Measurements from ENCODE around the gene MTMR11. TPM values are rescaled to one million over a fixed set of nuclear protein-coding genes. Genes with fewer than 3 reads are reported as not detected.

Gene MTMR11
- total and polyA plus RNA-seq, 9 of the 15 experiments (the other 6 are each of a cell fraction or from before 2014, with no cell fraction given) = 0.09 to 1.6 (median 0.51) TPM

DNA sequence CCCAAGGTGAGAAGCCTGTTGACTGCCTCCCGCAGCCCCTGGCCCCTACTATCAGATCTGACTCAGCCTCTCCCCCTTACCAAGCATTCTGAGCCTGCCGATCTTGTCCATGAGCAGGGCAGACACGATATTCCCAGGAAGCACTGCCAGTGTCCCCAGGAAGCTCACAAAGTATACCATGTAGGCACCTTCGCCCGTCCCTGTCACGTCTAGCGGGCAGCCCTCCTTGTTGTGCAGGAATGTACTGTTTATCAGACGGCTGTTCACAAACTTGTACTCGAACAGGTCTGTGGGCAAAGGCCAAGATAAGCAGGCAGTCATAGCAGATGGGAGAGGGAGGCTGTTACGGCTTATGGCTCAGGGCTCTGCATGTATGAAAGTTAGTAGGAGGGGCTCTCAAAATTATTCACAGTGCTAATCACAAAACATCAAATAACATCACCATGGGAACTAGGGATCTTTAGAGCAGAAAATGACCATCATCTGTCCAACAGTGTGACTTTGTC is 30.1 kb downstream of the MTMR11 start (continued):
- TF ChIP-seq, protein P1, sequence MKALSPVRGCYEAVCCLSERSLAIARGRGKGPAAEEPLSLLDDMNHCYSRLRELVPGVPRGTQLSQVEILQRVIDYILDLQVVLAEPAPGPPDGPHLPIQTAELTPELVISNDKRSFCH (CRISPR knock-in tag; IDR thresholded peaks at IDR 0.05) = no peak
- TF ChIP-seq, protein P1 (tag; IDR thresholded peaks at IDR 0.05) = no peak
- no peak for TF ChIP-seq FOS (IDR thresholded peaks at IDR 0.05; ENCODE audit: extremely low read depth, insufficient read length)
- no peak for TF ChIP-seq ZBTB8A (IDR thresholded peaks at IDR 0.05; ENCODE audit: partially characterized antibody)
- no peak for TF ChIP-seq ZNF3 (CRISPR knock-in tag; IDR thresholded peaks at IDR 0.05)
- TF ChIP-seq HOXB6 (CRISPR knock-in tag; IDR thresholded peaks at IDR 0.05; ENCODE audit: borderline replicate concordance) = no peak
- TF ChIP-seq MAFG (tag; conservative IDR thresholded peaks at IDR 0.05) = no peak
- TF ChIP-seq DACH1 (IDR thresholded peaks at IDR 0.05; ENCODE audit: partially characterized antibody) = no peak
- TF ChIP-seq RBFOX2 (IDR thresholded peaks at IDR 0.05; ENCODE audit: low read depth, low read length) = no peak
- no peak for TF ChIP-seq SRSF3 (IDR thresholded peaks at IDR 0.05; ENCODE audit: insufficient read depth, low read length)
- no peak for TF ChIP-seq NFXL1 (CRISPR knock-in tag; IDR thresholded peaks at IDR 0.05)
- no peak for TF ChIP-seq SAFB2 (IDR thresholded peaks at IDR 0.05; ENCODE audit: borderline replicate concordance, low read depth, low read length, severe bottlenecking)
- TF ChIP-seq, protein P2, sequence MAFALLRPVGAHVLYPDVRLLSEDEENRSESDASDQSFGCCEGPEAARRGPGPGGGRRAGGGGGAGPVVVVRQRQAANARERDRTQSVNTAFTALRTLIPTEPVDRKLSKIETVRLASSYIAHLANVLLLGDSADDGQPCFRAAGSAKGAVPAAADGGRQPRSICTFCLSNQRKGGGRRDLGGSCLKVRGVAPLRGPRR (CRISPR knock-in tag; IDR thresholded peaks at IDR 0.05) = no peak
- TF ChIP-seq, protein P3, sequence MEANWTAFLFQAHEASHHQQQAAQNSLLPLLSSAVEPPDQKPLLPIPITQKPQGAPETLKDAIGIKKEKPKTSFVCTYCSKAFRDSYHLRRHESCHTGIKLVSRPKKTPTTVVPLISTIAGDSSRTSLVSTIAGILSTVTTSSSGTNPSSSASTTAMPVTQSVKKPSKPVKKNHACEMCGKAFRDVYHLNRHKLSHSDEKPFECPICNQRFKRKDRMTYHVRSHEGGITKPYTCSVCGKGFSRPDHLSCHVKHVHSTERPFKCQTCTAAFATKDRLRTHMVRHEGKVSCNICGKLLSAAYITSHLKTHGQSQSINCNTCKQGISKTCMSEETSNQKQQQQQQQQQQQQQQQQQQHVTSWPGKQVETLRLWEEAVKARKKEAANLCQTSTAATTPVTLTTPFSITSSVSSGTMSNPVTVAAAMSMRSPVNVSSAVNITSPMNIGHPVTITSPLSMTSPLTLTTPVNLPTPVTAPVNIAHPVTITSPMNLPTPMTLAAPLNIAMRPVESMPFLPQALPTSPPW (CRISPR knock-in tag; IDR thresholded peaks at IDR 0.05) = peak; percentile 61
- TF ChIP-seq ZSCAN29 (IDR thresholded peaks at IDR 0.05) = no peak
- TF ChIP-seq, protein P4, sequence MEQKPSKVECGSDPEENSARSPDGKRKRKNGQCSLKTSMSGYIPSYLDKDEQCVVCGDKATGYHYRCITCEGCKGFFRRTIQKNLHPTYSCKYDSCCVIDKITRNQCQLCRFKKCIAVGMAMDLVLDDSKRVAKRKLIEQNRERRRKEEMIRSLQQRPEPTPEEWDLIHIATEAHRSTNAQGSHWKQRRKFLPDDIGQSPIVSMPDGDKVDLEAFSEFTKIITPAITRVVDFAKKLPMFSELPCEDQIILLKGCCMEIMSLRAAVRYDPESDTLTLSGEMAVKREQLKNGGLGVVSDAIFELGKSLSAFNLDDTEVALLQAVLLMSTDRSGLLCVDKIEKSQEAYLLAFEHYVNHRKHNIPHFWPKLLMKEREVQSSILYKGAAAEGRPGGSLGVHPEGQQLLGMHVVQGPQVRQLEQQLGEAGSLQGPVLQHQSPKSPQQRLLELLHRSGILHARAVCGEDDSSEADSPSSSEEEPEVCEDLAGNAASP (IDR thresholded peaks at IDR 0.05) = no peak
- TF ChIP-seq, protein P5, sequence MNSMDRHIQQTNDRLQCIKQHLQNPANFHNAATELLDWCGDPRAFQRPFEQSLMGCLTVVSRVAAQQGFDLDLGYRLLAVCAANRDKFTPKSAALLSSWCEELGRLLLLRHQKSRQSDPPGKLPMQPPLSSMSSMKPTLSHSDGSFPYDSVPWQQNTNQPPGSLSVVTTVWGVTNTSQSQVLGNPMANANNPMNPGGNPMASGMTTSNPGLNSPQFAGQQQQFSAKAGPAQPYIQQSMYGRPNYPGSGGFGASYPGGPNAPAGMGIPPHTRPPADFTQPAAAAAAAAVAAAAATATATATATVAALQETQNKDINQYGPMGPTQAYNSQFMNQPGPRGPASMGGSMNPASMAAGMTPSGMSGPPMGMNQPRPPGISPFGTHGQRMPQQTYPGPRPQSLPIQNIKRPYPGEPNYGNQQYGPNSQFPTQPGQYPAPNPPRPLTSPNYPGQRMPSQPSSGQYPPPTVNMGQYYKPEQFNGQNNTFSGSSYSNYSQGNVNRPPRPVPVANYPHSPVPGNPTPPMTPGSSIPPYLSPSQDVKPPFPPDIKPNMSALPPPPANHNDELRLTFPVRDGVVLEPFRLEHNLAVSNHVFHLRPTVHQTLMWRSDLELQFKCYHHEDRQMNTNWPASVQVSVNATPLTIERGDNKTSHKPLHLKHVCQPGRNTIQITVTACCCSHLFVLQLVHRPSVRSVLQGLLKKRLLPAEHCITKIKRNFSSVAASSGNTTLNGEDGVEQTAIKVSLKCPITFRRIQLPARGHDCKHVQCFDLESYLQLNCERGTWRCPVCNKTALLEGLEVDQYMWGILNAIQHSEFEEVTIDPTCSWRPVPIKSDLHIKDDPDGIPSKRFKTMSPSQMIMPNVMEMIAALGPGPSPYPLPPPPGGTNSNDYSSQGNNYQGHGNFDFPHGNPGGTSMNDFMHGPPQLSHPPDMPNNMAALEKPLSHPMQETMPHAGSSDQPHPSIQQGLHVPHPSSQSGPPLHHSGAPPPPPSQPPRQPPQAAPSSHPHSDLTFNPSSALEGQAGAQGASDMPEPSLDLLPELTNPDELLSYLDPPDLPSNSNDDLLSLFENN (IDR thresholded peaks at IDR 0.05; ENCODE audit: low read depth in 2 of 2, low read length in 2 of 2) = no peak
- peak; percentile 44; the same call in 1 of the 2 replicates for TF ChIP-seq TAL1 (IDR thresholded peaks at IDR 0.05)
- TF ChIP-seq ATF7 (IDR thresholded peaks at IDR 0.05) = 0 out of 2 replicates have a peak, but pooled peaks have one; percentile 30
- TF ChIP-seq PRMT5 (CRISPR knock-in tag; IDR thresholded peaks at IDR 0.05) = no peak
- TF ChIP-seq ERF (CRISPR knock-in tag; IDR thresholded peaks at IDR 0.05) = no peak
- TF ChIP-seq MAZ (CRISPR knock-in tag; conservative IDR thresholded peaks at IDR 0.05 in 1 of 2, IDR thresholded peaks at IDR 0.05 in 1 of 2) = no peak
- no peak for TF ChIP-seq ZNF12 (CRISPR knock-in tag; IDR thresholded peaks at IDR 0.05)
- no peak for TF ChIP-seq IRF2 (CRISPR knock-in tag; IDR thresholded peaks at IDR 0.05)

All from K562 (cell line).